Ovary (tissue), 9 donors: ENCODE results near the gene HDAC9. TPM values are rescaled to one million over a fixed set of nuclear protein-coding genes. Genes with fewer than 3 reads are reported as not detected.

Source experiments
- DNase-seq, 5 donors: peaks; one replicate each; pipeline ENCODE4 v3.0.0-alpha.2; 2019 to 2020
- H3K27ac ChIP-seq, 2 donors: fragments of 200-600 bp; one replicate each; pipeline versions ENCODE4 v1.5.1 to v1.8.0; 2019 to 2022
- H3K27me3 ChIP-seq: fragments of 200-600 bp; one replicate; pipeline ENCODE4 v1.8.0; 2022
- H3K36me3 ChIP-seq: fragments of 200-600 bp; sonication (generic); one replicate; pipeline ENCODE4 v1.5.1; 2019
- H3K4me1 ChIP-seq: one replicate; pipeline ENCODE4 v1.8.1; 2013; ENCODE audit warnings: mild to moderate bottlenecking, moderate library complexity; ENCODE audit not compliant: insufficient read depth
- H3K4me3 ChIP-seq: fragments of 200-600 bp; sonication (generic); one replicate; pipeline ENCODE4 v1.5.1; 2017
- H3K9me3 ChIP-seq, 2 donors: fragments of 200-600 bp in 1 of 2; sonication (generic) in 1 of 2; one replicate each; pipeline versions ENCODE4 v1.5.1 to v1.8.1; 2013 to 2019; ENCODE audit warnings: mild to moderate bottlenecking in 1 of 2, moderate library complexity in 1 of 2
- CTCF ChIP-seq, 3 donors: fragments of 450-650 bp in 2 of 3; fragments of 200-600 bp in 1 of 3; IDR thresholded peaks; one replicate each; pipeline versions ENCODE4 v1.5.1 to v1.8.0; 2016 to 2022; ENCODE audit warnings: antibody characterized with exemption in 3 of 3, mild to moderate bottlenecking in 1 of 3
- EP300 ChIP-seq: sonication (generic); formaldehyde crosslinking; IDR thresholded peaks from one replicate; pipeline ENCODE4 v1.6.1; 2017; ENCODE audit warnings: antibody characterized with exemption
- POLR2A ChIP-seq: fragments of 450-650 bp; IDR thresholded peaks from one replicate; pipeline ENCODE4 v1.6.1; 2017; ENCODE audit warnings: antibody characterized with exemption, mild to moderate bottlenecking, moderate library complexity
- WGBS, 3 donors: extraction: QIAGEN DNeasy Blood & Tissue Kit in 1 of 3; methylation state at CpG; one replicate each; pipeline versions ENCODE4 v1.1.5 to v1.1.7; 2013 to 2017; 5-methylcytosine and 5-hydroxymethylcytosine counted together
- intact Hi-C, 4 donors: fragments of 100-400 bp; cut with DNase I; formaldehyde crosslinking; loops; one replicate each; pipeline versions ENCODE4 v1.11.0 to v1.15.1; 2022 to 2023
- polyA plus RNA-seq, 2 donors: library from polyadenylated mRNA; stranded (reverse); fragments of 200-250 nt in 1 of 2; fragments of 350-450 nt in 1 of 2; fragmentation: Illumina TruSeq in 1 of 2; extraction: RNeasy Lipid Tissue Mini Kit (QIAGEN cat#74804) in 1 of 2; gene quantifications; one replicate each; pipeline ENCODE4 v1.2.3, GENCODE V29; 2013 to 2014
- total RNA-seq, 7 donors: library from RNA; depleted of rRNA in 2 of 7; stranded (reverse); fragments of >200 nt in 2 of 7; fragmentation: NEBNext Ultra II Directional in 3 of 7; extraction: Animal tissue kit (Norgen Biotek cat#: 25700) in 3 of 7; gene quantifications; one replicate each; pipeline versions ENCODE4 v1.1.0 to v1.2.4, GENCODE V29; 2016 to 2023
- donor health status: DM: no; HTN: no; CAD: no; lungs with moderate emphysema.
- donor health status: DM: no; HTN: no; CAD: no.
- donor health status: Bipolar disorder and iron deficiency.
- donor health status: DM: yes; HTN: yes; CAD: no.
- donor health status: DM: no; HTN: no; CAD: no.
- donor health status: DM: yes; HTN: yes; CAD: no.

HDAC9 gene
- total and polyA plus RNA-seq, 9 donors, result 1.7 to 22.3 (median 6.0) TPM

GRCh38 chr7:18590241-18590640 lies 94.7 kb downstream of the HDAC9 start:
- H3K4me1 ChIP-seq, result no peaks in the 10 kb centered on the region
- no peak overlapping the region for H3K27ac ChIP-seq
- TF ChIP-seq CTCF (IDR thresholded peaks at IDR 0.05) (no peak), POLR2A (no peak), EP300 (no peak)
- whole genome bisulfite sequencing, 3 donors, result 49 to 57% (median 51%) methylated on average over 7 of the region's 7 CpGs
- no peak overlapping the region for H3K4me3 ChIP-seq
- DNase-seq, result no peak
- H3K27me3 ChIP-seq, result no peaks in the 10 kb centered on the region
- no peaks in the 10 kb centered on the region for H3K9me3 ChIP-seq
- no peaks in the 10 kb centered on the region for H3K36me3 ChIP-seq
- intact Hi-C loops, result no loop called here

GRCh38 chr7:18590744-18591340 lies 95.3 kb downstream of the HDAC9 start:
- no peak for TF ChIP-seq POLR2A
- peak in 2 of 3 donors; percentile 39 to 40 for TF ChIP-seq CTCF (IDR thresholded peaks at IDR 0.05)
- no peak overlapping the region for H3K27ac ChIP-seq
- WGBS, 3 donors, result 4 to 10% (median 5%) methylated on average over 1 of the region's 1 CpG
- H3K4me1 ChIP-seq, result no peaks in the 10 kb centered on the region
- H3K36me3 ChIP-seq, result no peaks in the 10 kb centered on the region
- no peaks in the 10 kb centered on the region for H3K9me3 ChIP-seq
- no peak for DNase-seq
- intact Hi-C loops, result no loop called here
- H3K4me3 ChIP-seq, result no peak overlapping the region
- no peaks in the 10 kb centered on the region for H3K27me3 ChIP-seq

GRCh38 chr7:18593602-18594279 lies 98.2 kb downstream of the HDAC9 start:
- 90 to 92% (median 91%) methylated on average over 4 of the region's 4 CpGs for WGBS, 3 donors
- intact Hi-C loops, result no loop called here

GRCh38 chr7:18597754-18598153 lies 102.2 kb downstream of the HDAC9 start:
- Histone ChIP-seq H3K4me1 (no peaks in the 10 kb centered on the region), H3K9me3 (no peaks in the 10 kb centered on the region), H3K27ac (no peak overlapping the region), H3K36me3 (no peaks in the 10 kb centered on the region), H3K4me3 (no peak overlapping the region), H3K27me3 (no peaks in the 10 kb centered on the region)
- WGBS, 3 donors, result 2 to 18% (median 5%) methylated on average over 1 of the region's 1 CpG
- TF ChIP-seq CTCF (IDR thresholded peaks at IDR 0.05) (no peak), EP300 (no peak), POLR2A (no peak)
- intact Hi-C loops, result no loop called here
- DNase-seq, result no peak

More at GRCh38 chr7:18593602-18594279, 98.2 kb downstream of the HDAC9 start:
- Histone ChIP-seq H3K4me1 (no peaks in the 10 kb centered on the region), H3K36me3 (no peaks in the 10 kb centered on the region), H3K4me3 (no peak overlapping the region), H3K9me3 (no peaks in the 10 kb centered on the region), H3K27me3 (no peaks in the 10 kb centered on the region), H3K27ac (no peak overlapping the region)
- DNase-seq, result no peak
- TF ChIP-seq POLR2A, result no peak
- no peak for TF ChIP-seq EP300
- TF ChIP-seq CTCF (IDR thresholded peaks at IDR 0.05), result no peak
